Panc1 (cell line): Measurements from ENCODE around the gene TECR. TPM values are rescaled to one million over a fixed set of nuclear protein-coding genes. Genes with fewer than 3 reads are reported as not detected.

Experiments used
- ATAC-seq: fragments of 200-7000 bp; cut with Tn5 transposase; 2 replicates; pipeline ENCODE4 v1.9.1; 2020; ENCODE audit warnings: mild to moderate bottlenecking, moderate library complexity
- BruUV-seq: library from RNA; stranded (reverse); fragments of 400-500 nt; replicated peaks from 2 replicates; lab custom pipeline; 2021; lab: Mats Ljungman, UMichigan
- CTCF ChIA-PET: fragments of 300-600 bp; sonication (Branson Sonifier 250); formaldehyde crosslinking; loops from one replicate; lab custom pipeline; 2022; ENCODE audit warnings: antibody characterized with exemption; lab: Charles Lee
- POLR2A ChIA-PET: fragments of 300-600 bp; sonication (Branson Sonifier 250); formaldehyde crosslinking; loops from one replicate; lab custom pipeline; 2022; ENCODE audit warnings: antibody characterized with exemption; lab: Charles Lee
- DNase-seq: peaks from one replicate; pipeline ENCODE4 v3.0.0-alpha.2; 2010; ENCODE audit warnings: low read depth, low spot score
- H3K27ac ChIP-seq: 2 replicates; pipeline ENCODE4 v1.5.1; 2011; ENCODE audit warnings: mild to moderate bottlenecking, low read length, inconsistent platforms
- H3K27me3 ChIP-seq: fragments of 200-500 bp; sonication (Bioruptor generic); 2 replicates; pipeline ENCODE4 v1.6.0; 2014; ENCODE audit warnings: low read length, inconsistent platforms; ENCODE audit not compliant: control insufficient read depth, insufficient read depth
- H3K36me3 ChIP-seq: fragments of 200-500 bp; sonication (Bioruptor generic); 2 replicates; pipeline ENCODE4 v1.5.1; 2014; ENCODE audit warnings: inconsistent platforms, mild to moderate bottlenecking, low read length, moderate library complexity; ENCODE audit not compliant: control insufficient read depth, insufficient read depth
- H3K4me1 ChIP-seq: 2 replicates; pipeline ENCODE4 v1.5.1; 2011; ENCODE audit warnings: inconsistent platforms, mild to moderate bottlenecking, low read length, moderate library complexity; ENCODE audit not compliant: control insufficient read depth, insufficient read depth
- H3K4me3 ChIP-seq, 2 experiments: 2 replicates each; pipeline ENCODE4 v1.5.1; 2011 to 2012; ENCODE audit warnings: low read depth in 2 of 2, low read length in 2 of 2, mild to moderate bottlenecking in 2 of 2, inconsistent platforms in 1 of 2, moderate library complexity in 1 of 2
- H3K9me3 ChIP-seq: fragments of 200-500 bp; sonication (Bioruptor generic); 2 replicates; pipeline ENCODE4 v1.5.1; 2014; ENCODE audit warnings: low read depth, mild to moderate bottlenecking, inconsistent platforms, low read length, moderate library complexity; ENCODE audit not compliant: control insufficient read depth, insufficient read depth
- POLR2AphosphoS5 ChIP-seq: IDR thresholded peaks from 2 replicates; pipeline ENCODE4 v1.6.1; 2012; ENCODE audit warnings: mild to moderate bottlenecking, low read depth, low read length, moderate library complexity
- SIN3A ChIP-seq: IDR thresholded peaks from 2 replicates; pipeline ENCODE4 v1.6.1; 2012; ENCODE audit warnings: low read depth, mild to moderate bottlenecking, low read length, moderate library complexity, borderline replicate concordance; ENCODE audit not compliant: insufficient read depth
- TCF7L2 ChIP-seq: IDR thresholded peaks from 2 replicates; pipeline ENCODE4 v1.6.1; 2011; ENCODE audit warnings: mild to moderate bottlenecking, low read depth, low read length, inconsistent platforms
- in situ Hi-C: cut with HindIII; loops from 2 replicates; pipeline ENCODE4 v1.10.0; 2016; ENCODE audit warnings: low sequenced_read_pairs, low pct_unique_long_range_greater_than_20kb
- intact Hi-C: fragments of 100-400 bp; cut with micrococcal nuclease; formaldehyde crosslinking; loops from one replicate; pipeline ENCODE4 v1.10.0; 2022; ENCODE audit not compliant: unreplicated experiment
- total RNA-seq: library from RNA; stranded (reverse); gene quantifications from one replicate; pipeline ENCODE4 v1.2.1, GENCODE V29; 2021; ENCODE audit not compliant: unreplicated experiment
- TF ChIP-seq, protein P1 (sequence below): fragments of 450-650 bp; IDR thresholded peaks from 2 replicates; pipeline ENCODE4 v1.5.1; 2017; ENCODE audit warnings: mild to moderate bottlenecking
- TF ChIP-seq, protein P2 (sequence below), 2 experiments: IDR thresholded peaks; 2 replicates each; pipeline ENCODE4 v1.6.1; 2011 to 2012; ENCODE audit warnings: low read depth in 2 of 2, control low read depth in 1 of 2, low read length in 1 of 2, mild to moderate bottlenecking in 1 of 2, moderate library complexity in 1 of 2; ENCODE audit not compliant: insufficient read depth in 1 of 2

The TECR gene
- total RNA-seq, 1 experiment from 2014 or later, result 233 TPM

DNA sequence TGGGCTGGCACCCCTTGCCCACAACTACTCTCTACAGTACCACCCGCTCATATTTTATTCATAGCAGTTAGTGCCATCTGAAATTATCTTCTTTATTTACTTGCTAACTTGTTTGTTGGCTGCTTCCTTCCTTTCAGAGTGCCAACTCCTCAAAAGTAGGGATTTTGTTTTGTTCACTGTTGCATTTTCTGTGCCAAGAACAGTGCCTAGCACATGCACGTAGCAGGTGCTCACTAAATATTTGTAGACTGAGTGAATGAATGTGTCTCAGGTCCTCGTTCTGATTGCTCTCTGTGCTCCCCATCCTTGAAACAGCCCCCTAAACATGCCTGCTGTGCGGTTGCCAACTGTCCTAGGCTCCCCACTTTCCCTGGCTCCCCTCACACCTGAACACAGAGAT lies 35.0 kb upstream of the TECR start:
- Histone ChIP-seq H3K27ac (peak overlapping the region; percentile 70), H3K4me3 (peak overlapping the region; percentile 66 to 82), H3K27me3 (no peaks in the 10 kb centered on the region), H3K9me3 (no peaks in the 10 kb centered on the region), H3K4me1 (peaks cover 18% of the 10 kb centered on the region), H3K36me3 (no peaks in the 10 kb centered on the region)
- no peak for DNase-seq
- TF ChIP-seq, protein P1, sequence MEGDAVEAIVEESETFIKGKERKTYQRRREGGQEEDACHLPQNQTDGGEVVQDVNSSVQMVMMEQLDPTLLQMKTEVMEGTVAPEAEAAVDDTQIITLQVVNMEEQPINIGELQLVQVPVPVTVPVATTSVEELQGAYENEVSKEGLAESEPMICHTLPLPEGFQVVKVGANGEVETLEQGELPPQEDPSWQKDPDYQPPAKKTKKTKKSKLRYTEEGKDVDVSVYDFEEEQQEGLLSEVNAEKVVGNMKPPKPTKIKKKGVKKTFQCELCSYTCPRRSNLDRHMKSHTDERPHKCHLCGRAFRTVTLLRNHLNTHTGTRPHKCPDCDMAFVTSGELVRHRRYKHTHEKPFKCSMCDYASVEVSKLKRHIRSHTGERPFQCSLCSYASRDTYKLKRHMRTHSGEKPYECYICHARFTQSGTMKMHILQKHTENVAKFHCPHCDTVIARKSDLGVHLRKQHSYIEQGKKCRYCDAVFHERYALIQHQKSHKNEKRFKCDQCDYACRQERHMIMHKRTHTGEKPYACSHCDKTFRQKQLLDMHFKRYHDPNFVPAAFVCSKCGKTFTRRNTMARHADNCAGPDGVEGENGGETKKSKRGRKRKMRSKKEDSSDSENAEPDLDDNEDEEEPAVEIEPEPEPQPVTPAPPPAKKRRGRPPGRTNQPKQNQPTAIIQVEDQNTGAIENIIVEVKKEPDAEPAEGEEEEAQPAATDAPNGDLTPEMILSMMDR, result no peak
- TF ChIP-seq SIN3A (no peak), POLR2AphosphoS5 (no peak), TCF7L2 (no peak)
- TF ChIP-seq, protein P2, sequence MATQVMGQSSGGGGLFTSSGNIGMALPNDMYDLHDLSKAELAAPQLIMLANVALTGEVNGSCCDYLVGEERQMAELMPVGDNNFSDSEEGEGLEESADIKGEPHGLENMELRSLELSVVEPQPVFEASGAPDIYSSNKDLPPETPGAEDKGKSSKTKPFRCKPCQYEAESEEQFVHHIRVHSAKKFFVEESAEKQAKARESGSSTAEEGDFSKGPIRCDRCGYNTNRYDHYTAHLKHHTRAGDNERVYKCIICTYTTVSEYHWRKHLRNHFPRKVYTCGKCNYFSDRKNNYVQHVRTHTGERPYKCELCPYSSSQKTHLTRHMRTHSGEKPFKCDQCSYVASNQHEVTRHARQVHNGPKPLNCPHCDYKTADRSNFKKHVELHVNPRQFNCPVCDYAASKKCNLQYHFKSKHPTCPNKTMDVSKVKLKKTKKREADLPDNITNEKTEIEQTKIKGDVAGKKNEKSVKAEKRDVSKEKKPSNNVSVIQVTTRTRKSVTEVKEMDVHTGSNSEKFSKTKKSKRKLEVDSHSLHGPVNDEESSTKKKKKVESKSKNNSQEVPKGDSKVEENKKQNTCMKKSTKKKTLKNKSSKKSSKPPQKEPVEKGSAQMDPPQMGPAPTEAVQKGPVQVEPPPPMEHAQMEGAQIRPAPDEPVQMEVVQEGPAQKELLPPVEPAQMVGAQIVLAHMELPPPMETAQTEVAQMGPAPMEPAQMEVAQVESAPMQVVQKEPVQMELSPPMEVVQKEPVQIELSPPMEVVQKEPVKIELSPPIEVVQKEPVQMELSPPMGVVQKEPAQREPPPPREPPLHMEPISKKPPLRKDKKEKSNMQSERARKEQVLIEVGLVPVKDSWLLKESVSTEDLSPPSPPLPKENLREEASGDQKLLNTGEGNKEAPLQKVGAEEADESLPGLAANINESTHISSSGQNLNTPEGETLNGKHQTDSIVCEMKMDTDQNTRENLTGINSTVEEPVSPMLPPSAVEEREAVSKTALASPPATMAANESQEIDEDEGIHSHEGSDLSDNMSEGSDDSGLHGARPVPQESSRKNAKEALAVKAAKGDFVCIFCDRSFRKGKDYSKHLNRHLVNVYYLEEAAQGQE (IDR thresholded peaks at IDR 0.05; ENCODE audit: insufficient read depth in 1 of 2, low read depth in 2 of 2, low read length in 1 of 2), result no peak
- no peak for ATAC-seq
- CTCF ChIA-PET, result no interaction called here
- POLR2A ChIA-PET, result no interaction called here
- intact Hi-C loops (no loop called here), in situ Hi-C loops (no loop called here)
- no TSS peak for BruUV-seq

DNA sequence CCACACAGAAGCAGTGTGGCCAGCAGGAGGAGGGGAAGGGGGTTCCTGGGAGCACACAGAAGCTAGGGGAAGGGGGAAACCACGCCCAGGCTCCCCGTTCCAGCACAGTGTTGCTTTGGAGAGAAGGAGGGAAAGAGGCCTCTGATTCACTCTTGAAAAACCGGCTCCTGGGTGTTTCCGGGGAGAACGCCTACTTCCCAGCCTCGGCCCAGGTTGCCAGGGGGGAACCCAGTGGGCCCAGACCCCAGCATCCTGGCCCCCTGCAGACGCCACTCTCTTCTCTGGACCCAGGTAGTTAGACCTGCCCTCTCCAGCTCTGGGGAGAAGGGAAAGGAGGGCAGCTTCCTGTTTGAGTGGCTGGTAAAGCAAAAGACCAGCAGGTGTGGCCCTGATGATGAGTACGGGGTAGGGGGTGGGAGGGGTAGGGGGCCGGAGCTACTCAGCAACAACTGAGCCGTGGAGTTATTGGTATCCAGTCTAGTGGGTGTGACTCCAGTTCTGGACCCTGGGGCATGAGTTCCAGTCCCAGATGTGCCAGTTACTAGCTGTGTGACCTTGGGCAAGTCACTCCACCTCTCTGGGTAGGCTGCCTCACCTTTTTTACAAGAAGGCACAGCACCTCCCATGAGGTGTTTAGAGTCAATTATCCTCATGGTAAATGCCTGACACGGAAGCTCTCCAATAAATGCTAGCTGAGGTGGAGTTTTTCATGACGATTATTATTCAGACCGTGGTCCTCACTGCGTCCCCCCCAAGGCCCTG lies 34.3 kb upstream of the TECR start:
- peak overlapping the region; percentile 66 to 82 for H3K4me3 ChIP-seq
- BruUV-seq, result no TSS peak
- POLR2A ChIA-PET, result no interaction called here
- H3K9me3 ChIP-seq, result no peaks in the 10 kb centered on the region
- no peak for ATAC-seq
- peak overlapping the region; percentile 88 for H3K27ac ChIP-seq
- in situ Hi-C loops (no loop called here), intact Hi-C loops (no loop called here)
- peaks cover 18% of the 10 kb centered on the region for H3K4me1 ChIP-seq
- no peaks in the 10 kb centered on the region for H3K27me3 ChIP-seq
- no peaks in the 10 kb centered on the region for H3K36me3 ChIP-seq
- no peak for DNase-seq
- CTCF ChIA-PET, result interaction anchor here (2.4 kb wide), 1 partner anchor 11 kb away, joined by 10 read pairs; no protein-coding TSS in a partner anchor
- no peak for TF ChIP-seq POLR2AphosphoS5
- TF ChIP-seq, protein P2 (IDR thresholded peaks at IDR 0.05; ENCODE audit: insufficient read depth in 1 of 2, low read depth in 2 of 2, low read length in 1 of 2), result no peak
- TF ChIP-seq TCF7L2, result no peak
- TF ChIP-seq, protein P1, result no peak
- no peak for TF ChIP-seq SIN3A
